Liver (tissue), 9 donors: ENCODE results near the gene BANP. TPM values are rescaled to one million over a fixed set of nuclear protein-coding genes. Genes with fewer than 3 reads are reported as not detected.
"Not testable (repeated sequence)": the region's sequence is repeated elsewhere in the genome, so short reads cannot be mapped to it uniquely, and the experiment has no call there.

ENCODE experiments used
- DNase-seq: peaks from one replicate; pipeline ENCODE4 v3.0.0-alpha.2; 2017; ENCODE audit warnings: low spot score
- H3K27ac ChIP-seq, 2 donors: one replicate each; pipeline ENCODE4 v1.7.0; 2013; ENCODE audit warnings: inconsistent platforms in 2 of 2, low read length in 2 of 2, control low read depth in 1 of 2, low read depth in 1 of 2, mild to moderate bottlenecking in 1 of 2
- H3K27me3 ChIP-seq, 4 donors: one replicate each; pipeline versions ENCODE4 v1.6.1 to v1.7.0; 2013; ENCODE audit warnings: low read length in 3 of 4, inconsistent platforms in 1 of 4, mild to moderate bottlenecking in 1 of 4, moderate library complexity in 1 of 4; ENCODE audit not compliant: control insufficient read depth in 4 of 4, insufficient read depth in 4 of 4
- H3K36me3 ChIP-seq, 4 donors: one replicate each; pipeline versions ENCODE4 v1.6.1 to v1.7.0; 2013; ENCODE audit warnings: low read length in 3 of 4, mild to moderate bottlenecking in 3 of 4, low read depth in 1 of 4, moderate library complexity in 1 of 4; ENCODE audit not compliant: control insufficient read depth in 4 of 4, insufficient read depth in 3 of 4
- H3K4me1 ChIP-seq, 4 donors: one replicate each; pipeline versions ENCODE4 v1.6.1 to v1.7.0; 2013; ENCODE audit warnings: low read length in 3 of 4, mild to moderate bottlenecking in 3 of 4, moderate library complexity in 1 of 4; ENCODE audit not compliant: control insufficient read depth in 4 of 4, insufficient read depth in 4 of 4
- H3K4me3 ChIP-seq, 3 donors: one replicate each; pipeline versions ENCODE4 v1.6.1 to v1.7.0; 2013; ENCODE audit warnings: low read length in 3 of 3, control low read depth in 1 of 3, low read depth in 1 of 3, mild to moderate bottlenecking in 1 of 3
- H3K9ac ChIP-seq, 2 donors: one replicate each; pipeline ENCODE4 v1.7.0; 2013; ENCODE audit warnings: low read length in 2 of 2, mild to moderate bottlenecking in 2 of 2, moderate library complexity in 2 of 2, control low read depth in 1 of 2, low read depth in 1 of 2
- H3K9me3 ChIP-seq, 4 donors: one replicate each; pipeline versions ENCODE4 v1.6.1 to v1.7.0; 2013; ENCODE audit warnings: low read length in 3 of 4; ENCODE audit not compliant: control insufficient read depth in 4 of 4
- FOXA1 ChIP-seq: IDR thresholded peaks from 2 replicates; pipeline ENCODE4 v1.6.1; 2016; ENCODE audit warnings: antibody characterized with exemption
- FOXA2 ChIP-seq: IDR thresholded peaks from 2 replicates; pipeline ENCODE4 v1.6.1; 2016; ENCODE audit warnings: antibody characterized with exemption
- GABPA ChIP-seq, 2 donors: IDR thresholded peaks in 1 of 2; conservative IDR thresholded peaks in 1 of 2; 2 replicates each; pipeline ENCODE4 v1.6.1; 2016; ENCODE audit warnings: antibody characterized with exemption in 2 of 2, mild to moderate bottlenecking in 1 of 2, moderate library complexity in 1 of 2
- HNF4A ChIP-seq, 2 donors: conservative IDR thresholded peaks; 2 replicates each; pipeline ENCODE4 v1.6.1; 2016; ENCODE audit warnings: antibody characterized with exemption in 2 of 2, mild to moderate bottlenecking in 2 of 2
- HNF4G ChIP-seq: IDR thresholded peaks from 2 replicates; pipeline ENCODE4 v1.6.1; 2016; ENCODE audit warnings: antibody characterized with exemption
- JUND ChIP-seq, 2 donors: IDR thresholded peaks; 2 replicates each; pipeline ENCODE4 v1.6.1; 2016; ENCODE audit warnings: antibody characterized with exemption in 2 of 2
- NR2F2 ChIP-seq: IDR thresholded peaks from 2 replicates; pipeline ENCODE4 v1.6.1; 2016; ENCODE audit warnings: antibody characterized with exemption
- RAD21 ChIP-seq, 2 donors: IDR thresholded peaks; 2 replicates each; pipeline ENCODE4 v1.6.1; 2016; ENCODE audit warnings: antibody characterized with exemption in 2 of 2, mild to moderate bottlenecking in 2 of 2
- RXRA ChIP-seq, 2 donors: IDR thresholded peaks; 2 replicates each; pipeline ENCODE4 v1.6.1; 2017 to 2018; ENCODE audit warnings: antibody characterized with exemption in 2 of 2, mild to moderate bottlenecking in 1 of 2
- SP1 ChIP-seq: IDR thresholded peaks from 2 replicates; pipeline ENCODE4 v1.6.1; 2018; ENCODE audit warnings: antibody characterized with exemption, mild to moderate bottlenecking
- TAF1 ChIP-seq: conservative IDR thresholded peaks from 2 replicates; pipeline ENCODE4 v1.6.1; 2016; ENCODE audit warnings: antibody characterized with exemption, mild to moderate bottlenecking
- YY1 ChIP-seq: IDR thresholded peaks from 2 replicates; pipeline ENCODE4 v1.6.1; 2016; ENCODE audit warnings: antibody characterized with exemption, mild to moderate bottlenecking
- WGBS: extraction: QIAGEN DNeasy Blood & Tissue Kit; methylation state at CpG from one replicate; pipeline ENCODE4 v1.1.7; 2013; 5-methylcytosine and 5-hydroxymethylcytosine counted together
- polyA plus RNA-seq, 2 donors: library from polyadenylated mRNA; stranded (reverse) in 1 of 2; unstranded in 1 of 2; fragments of 200-250 nt in 1 of 2; fragments of >200 nt in 1 of 2; fragmentation: Nextera tagmentation in 1 of 2; extraction: Ambion mirVana in 1 of 2; gene quantifications; one replicate each; pipeline versions ENCODE4 v1.2.1 to v1.2.3, GENCODE V29; 2013 to 2015
- total RNA-seq, 2 donors: library from RNA; depleted of rRNA; stranded (reverse); fragments of >200 nt; gene quantifications; one replicate each; pipeline ENCODE4 v1.2.3, GENCODE V29; 2014
- TF ChIP-seq, protein P1 (sequence below): IDR thresholded peaks from 2 replicates; pipeline ENCODE4 v1.6.1; 2016; ENCODE audit warnings: antibody characterized with exemption
- TF ChIP-seq, protein P2 (sequence below): IDR thresholded peaks from 2 replicates; pipeline ENCODE4 v1.6.1; 2016; ENCODE audit warnings: antibody characterized with exemption
- TF ChIP-seq, protein P3 (sequence below): IDR thresholded peaks from 2 replicates; pipeline ENCODE4 v1.6.1; 2016; ENCODE audit warnings: antibody characterized with exemption
- TF ChIP-seq, protein P4 (sequence below): fragments of 150-350 bp; IDR thresholded peaks from 2 replicates; pipeline ENCODE4 v1.5.1; 2017; ENCODE audit warnings: improper control_type of control experiment, low read depth, low read length; ENCODE audit not compliant: missing input control
- TF ChIP-seq, protein P5 (sequence below): IDR thresholded peaks from 2 replicates; pipeline ENCODE4 v1.6.1; 2016; ENCODE audit warnings: antibody characterized with exemption, mild to moderate bottlenecking
- donor health status: healthy.
- donor health status: healthy.
- donor health status: healthy.
- donor health status: healthy.
- donor health status: healthy.

The BANP gene
- total and polyA plus RNA-seq, 4 donors = 4.9 to 20.7 (median 13.7) TPM

DNA sequence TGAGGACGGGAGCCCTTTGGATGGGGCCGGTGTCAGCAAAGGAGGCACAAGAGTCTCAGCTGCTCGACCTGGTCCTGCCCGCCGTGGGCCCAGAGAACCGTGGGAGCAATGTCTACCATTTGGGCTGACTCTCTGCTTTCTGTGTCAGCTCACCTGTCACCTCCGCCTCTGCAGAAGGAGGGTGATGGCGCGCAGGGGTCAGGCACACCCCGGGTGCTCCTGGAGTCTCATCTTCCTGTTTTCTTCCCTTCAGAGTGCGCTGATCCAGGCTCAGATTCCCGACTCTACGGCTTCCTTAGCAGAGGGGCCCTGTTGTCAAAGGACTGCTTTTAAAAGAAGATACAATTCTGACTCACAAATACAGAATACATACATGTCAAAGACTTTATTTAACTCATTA lies 167.1 kb downstream of the BANP start (continued):
- no peak for TF ChIP-seq HNF4A (conservative IDR thresholded peaks at IDR 0.05)

DNA sequence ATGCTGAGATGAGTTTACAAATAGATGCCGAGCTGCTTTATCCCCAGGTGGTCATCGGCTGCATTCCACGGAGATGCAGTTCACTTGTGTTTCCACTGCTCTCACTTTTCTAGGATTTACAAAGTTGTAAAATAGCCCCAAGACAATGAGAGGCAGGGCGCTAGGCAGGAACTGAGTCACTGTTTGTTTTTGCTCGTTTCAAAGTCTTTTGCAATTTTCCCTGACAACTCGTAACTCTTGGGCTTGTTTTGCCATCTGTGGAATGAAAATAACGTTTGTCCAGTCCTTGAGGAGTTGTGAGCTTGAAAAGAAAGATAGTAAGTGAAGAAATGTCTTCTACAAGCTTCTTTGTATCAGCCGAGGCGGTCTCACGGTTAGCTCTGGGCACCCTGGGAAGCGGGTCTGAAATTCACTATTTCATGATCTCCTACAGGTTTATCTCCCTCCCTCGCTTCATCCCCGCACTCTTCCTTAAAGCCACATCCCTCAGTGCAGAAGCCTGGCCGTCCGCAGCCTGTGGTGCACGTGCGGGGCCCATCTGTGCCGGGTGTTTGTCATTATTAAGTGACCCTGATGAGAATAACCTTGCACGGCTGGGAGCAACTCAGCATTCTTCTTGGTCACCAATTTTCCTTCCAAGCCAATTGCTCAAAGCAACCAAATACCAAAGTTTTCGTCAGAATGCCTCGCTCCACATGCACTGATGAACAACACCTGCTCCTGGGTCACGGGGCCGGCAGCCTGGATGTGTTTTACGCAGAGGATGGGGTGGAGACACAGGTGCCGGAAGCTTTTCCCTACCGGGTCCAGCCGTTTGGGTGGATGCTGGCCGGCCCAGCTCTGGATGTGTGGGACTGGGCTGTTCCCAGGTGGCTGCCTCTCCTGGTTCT lies 167.9 kb downstream of the BANP start:
- not testable (repeated sequence) for H3K9me3 ChIP-seq, H3K27ac ChIP-seq, H3K9ac ChIP-seq, H3K36me3 ChIP-seq, DNase-seq, H3K4me1 ChIP-seq, H3K27me3 ChIP-seq, H3K4me3 ChIP-seq
- WGBS = 40% methylated on average over 28 of the region's 28 CpGs

DNA sequence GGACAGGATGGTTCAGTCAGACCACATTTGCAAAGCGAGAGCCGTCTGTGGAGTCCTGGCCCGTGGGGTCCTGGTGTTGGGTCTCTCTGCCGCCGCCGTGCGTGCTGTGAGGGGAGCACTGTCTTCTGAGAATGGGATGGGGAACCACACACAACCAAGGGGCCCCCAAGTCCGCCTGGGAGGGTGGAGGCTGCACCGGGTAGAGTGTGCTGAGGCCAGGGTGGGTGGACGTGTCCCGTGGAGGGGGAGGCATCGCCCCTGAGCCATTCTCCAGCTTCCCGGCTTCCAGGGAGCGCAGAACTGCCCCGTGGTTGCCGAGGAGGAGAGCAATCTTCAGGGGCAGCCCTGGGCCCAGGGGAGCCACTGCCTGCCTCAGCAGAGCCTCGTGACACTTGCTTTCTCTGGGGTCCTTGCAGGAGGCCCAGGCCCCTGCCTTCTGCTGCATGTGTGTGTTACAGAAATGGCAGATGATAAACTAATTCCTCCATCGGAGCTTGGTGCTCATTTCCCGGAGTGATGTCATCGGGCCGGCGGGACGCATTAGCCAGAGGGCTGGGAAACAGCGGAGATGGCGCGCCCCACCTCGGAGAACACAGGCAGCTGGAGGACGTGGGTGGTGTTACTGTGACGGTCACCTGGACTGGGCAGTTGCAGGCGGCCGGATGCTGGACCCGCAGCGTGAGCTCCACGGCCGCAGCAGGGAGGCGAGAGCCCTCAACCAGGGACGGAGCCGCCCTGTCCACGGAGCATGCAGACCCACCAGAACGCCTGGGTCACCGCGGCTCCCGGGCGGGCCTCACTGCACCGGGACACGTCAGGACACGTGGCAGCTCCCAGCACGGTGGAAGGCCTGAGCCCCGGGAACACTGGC lies 168.9 kb downstream of the BANP start:
- 91% methylated on average over 49 of the region's 49 CpGs for WGBS
- not testable (repeated sequence) for H3K27me3 ChIP-seq, H3K27ac ChIP-seq, H3K36me3 ChIP-seq, H3K4me1 ChIP-seq, H3K9ac ChIP-seq, H3K4me3 ChIP-seq, H3K9me3 ChIP-seq, DNase-seq

DNA sequence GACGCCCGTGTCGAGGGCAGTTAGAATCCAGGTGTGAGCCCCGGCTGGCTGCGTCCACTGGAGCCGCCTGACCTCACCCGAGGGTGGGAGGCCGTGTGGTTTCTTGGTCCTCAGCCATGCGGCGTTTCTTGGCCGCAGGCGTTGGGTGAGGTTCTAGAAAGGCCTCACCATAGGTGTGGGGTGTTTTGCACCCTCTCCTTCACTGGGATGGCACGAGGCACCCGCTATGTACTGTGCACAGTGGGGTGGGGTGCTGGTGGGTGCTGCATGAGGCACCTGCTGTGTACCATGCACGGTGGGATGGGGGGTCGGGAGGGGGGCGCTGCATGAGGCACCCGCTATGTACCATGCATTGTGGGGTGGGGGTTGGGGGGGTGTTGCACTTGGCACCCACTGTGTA lies 169.6 kb downstream of the BANP start:
- WGBS = 89% methylated on average over 18 of the region's 18 CpGs
- no peak overlapping the region for H3K27ac ChIP-seq
- no peak overlapping the region for H3K4me3 ChIP-seq
- no peak overlapping the region for H3K9ac ChIP-seq
- H3K36me3 ChIP-seq = no peaks in the 10 kb centered on the region
- no peaks in the 10 kb centered on the region for H3K9me3 ChIP-seq
- no peaks in the 10 kb centered on the region for H3K4me1 ChIP-seq
- DNase-seq = no peak
- no peaks in the 10 kb centered on the region for H3K27me3 ChIP-seq
- TF ChIP-seq HNF4A (conservative IDR thresholded peaks at IDR 0.05) (no peak), TAF1 (no peak), YY1 (no peak), NR2F2 (no peak), HNF4G (no peak), FOXA1 (no peak), GABPA (IDR thresholded peaks at IDR 0.05 in 1 of 2, conservative IDR thresholded peaks at IDR 0.05 in 1 of 2) (no peak), JUND (IDR thresholded peaks at IDR 0.05) (no peak), RXRA (IDR thresholded peaks at IDR 0.05) (no peak), FOXA2 (no peak), RAD21 (IDR thresholded peaks at IDR 0.05) (no peak), SP1 (no peak)
- TF ChIP-seq, protein P1, sequence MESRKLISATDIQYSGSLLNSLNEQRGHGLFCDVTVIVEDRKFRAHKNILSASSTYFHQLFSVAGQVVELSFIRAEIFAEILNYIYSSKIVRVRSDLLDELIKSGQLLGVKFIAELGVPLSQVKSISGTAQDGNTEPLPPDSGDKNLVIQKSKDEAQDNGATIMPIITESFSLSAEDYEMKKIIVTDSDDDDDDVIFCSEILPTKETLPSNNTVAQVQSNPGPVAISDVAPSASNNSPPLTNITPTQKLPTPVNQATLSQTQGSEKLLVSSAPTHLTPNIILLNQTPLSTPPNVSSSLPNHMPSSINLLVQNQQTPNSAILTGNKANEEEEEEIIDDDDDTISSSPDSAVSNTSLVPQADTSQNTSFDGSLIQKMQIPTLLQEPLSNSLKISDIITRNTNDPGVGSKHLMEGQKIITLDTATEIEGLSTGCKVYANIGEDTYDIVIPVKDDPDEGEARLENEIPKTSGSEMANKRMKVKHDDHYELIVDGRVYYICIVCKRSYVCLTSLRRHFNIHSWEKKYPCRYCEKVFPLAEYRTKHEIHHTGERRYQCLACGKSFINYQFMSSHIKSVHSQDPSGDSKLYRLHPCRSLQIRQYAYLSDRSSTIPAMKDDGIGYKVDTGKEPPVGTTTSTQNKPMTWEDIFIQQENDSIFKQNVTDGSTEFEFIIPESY = no peak
- TF ChIP-seq, protein P2, sequence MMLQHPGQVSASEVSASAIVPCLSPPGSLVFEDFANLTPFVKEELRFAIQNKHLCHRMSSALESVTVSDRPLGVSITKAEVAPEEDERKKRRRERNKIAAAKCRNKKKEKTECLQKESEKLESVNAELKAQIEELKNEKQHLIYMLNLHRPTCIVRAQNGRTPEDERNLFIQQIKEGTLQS = no peak
- TF ChIP-seq, protein P3, sequence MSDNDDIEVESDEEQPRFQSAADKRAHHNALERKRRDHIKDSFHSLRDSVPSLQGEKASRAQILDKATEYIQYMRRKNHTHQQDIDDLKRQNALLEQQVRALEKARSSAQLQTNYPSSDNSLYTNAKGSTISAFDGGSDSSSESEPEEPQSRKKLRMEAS = no peak
- TF ChIP-seq, protein P4, sequence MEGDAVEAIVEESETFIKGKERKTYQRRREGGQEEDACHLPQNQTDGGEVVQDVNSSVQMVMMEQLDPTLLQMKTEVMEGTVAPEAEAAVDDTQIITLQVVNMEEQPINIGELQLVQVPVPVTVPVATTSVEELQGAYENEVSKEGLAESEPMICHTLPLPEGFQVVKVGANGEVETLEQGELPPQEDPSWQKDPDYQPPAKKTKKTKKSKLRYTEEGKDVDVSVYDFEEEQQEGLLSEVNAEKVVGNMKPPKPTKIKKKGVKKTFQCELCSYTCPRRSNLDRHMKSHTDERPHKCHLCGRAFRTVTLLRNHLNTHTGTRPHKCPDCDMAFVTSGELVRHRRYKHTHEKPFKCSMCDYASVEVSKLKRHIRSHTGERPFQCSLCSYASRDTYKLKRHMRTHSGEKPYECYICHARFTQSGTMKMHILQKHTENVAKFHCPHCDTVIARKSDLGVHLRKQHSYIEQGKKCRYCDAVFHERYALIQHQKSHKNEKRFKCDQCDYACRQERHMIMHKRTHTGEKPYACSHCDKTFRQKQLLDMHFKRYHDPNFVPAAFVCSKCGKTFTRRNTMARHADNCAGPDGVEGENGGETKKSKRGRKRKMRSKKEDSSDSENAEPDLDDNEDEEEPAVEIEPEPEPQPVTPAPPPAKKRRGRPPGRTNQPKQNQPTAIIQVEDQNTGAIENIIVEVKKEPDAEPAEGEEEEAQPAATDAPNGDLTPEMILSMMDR = no peak
- TF ChIP-seq, protein P5, sequence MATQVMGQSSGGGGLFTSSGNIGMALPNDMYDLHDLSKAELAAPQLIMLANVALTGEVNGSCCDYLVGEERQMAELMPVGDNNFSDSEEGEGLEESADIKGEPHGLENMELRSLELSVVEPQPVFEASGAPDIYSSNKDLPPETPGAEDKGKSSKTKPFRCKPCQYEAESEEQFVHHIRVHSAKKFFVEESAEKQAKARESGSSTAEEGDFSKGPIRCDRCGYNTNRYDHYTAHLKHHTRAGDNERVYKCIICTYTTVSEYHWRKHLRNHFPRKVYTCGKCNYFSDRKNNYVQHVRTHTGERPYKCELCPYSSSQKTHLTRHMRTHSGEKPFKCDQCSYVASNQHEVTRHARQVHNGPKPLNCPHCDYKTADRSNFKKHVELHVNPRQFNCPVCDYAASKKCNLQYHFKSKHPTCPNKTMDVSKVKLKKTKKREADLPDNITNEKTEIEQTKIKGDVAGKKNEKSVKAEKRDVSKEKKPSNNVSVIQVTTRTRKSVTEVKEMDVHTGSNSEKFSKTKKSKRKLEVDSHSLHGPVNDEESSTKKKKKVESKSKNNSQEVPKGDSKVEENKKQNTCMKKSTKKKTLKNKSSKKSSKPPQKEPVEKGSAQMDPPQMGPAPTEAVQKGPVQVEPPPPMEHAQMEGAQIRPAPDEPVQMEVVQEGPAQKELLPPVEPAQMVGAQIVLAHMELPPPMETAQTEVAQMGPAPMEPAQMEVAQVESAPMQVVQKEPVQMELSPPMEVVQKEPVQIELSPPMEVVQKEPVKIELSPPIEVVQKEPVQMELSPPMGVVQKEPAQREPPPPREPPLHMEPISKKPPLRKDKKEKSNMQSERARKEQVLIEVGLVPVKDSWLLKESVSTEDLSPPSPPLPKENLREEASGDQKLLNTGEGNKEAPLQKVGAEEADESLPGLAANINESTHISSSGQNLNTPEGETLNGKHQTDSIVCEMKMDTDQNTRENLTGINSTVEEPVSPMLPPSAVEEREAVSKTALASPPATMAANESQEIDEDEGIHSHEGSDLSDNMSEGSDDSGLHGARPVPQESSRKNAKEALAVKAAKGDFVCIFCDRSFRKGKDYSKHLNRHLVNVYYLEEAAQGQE = no peak
